ENCODE data around the gene ARHGAP25. TPM values are rescaled to one million over a fixed set of nuclear protein-coding genes. Genes with fewer than 3 reads are reported as not detected.

Gene ARHGAP25
- total RNA-seq, 1 donor from 2014 or later, result 5.8 TPM

DNA sequence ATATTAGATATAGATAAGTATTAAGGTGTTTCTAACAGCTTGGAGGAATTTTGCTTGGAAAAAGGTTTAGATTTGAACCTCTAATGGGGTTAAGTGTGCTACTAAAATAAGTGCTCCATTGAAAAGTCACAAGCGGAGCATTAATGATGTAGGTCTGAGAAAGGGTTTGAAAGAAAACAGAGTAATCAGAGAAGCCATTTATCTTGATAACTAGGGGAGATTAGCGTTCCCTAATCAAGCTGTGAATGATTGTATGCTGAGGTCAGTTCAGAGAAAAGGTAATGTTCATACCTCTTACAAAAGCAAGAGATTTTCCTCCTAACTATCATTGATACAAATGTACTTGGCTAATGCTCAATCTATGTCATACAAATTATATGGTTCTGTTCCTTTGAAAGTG is 1.5 kb downstream of the ARHGAP25 start:
- Histone ChIP-seq H4K20me1 (ENCODE audit: low read depth) (no peaks in the 10 kb centered on the region), H3K9ac (no peak overlapping the region), H3K36me3 (no peaks in the 10 kb centered on the region), H3K4me3 (no peak overlapping the region), H3K27me3 (no peaks in the 10 kb centered on the region), H3K9me3 (ENCODE audit: low read depth) (no peaks in the 10 kb centered on the region), H3K4me2 (no peak overlapping the region), H3K4me1 (no peaks in the 10 kb centered on the region), H3F3A (ENCODE audit: low read depth) (no peaks in the 10 kb centered on the region), H2AFZ (replicated peaks) (no peak overlapping the region), H3K27ac (no peak overlapping the region), H3K79me2 (ENCODE audit: low read depth) (no peaks in the 10 kb centered on the region)
- Mint-ChIP-seq H3K9me3 (no peaks in the 10 kb centered on the region), H3K27ac (no peak overlapping the region), H3K27me3 (ENCODE audit: insufficient read depth, low read depth) (peaks cover 2% of the 10 kb centered on the region), H3K4me3 (no peak overlapping the region), H3K36me3 (no peaks in the 10 kb centered on the region), H3K4me1 (no peaks in the 10 kb centered on the region)
- TF ChIP-seq, protein P1, sequence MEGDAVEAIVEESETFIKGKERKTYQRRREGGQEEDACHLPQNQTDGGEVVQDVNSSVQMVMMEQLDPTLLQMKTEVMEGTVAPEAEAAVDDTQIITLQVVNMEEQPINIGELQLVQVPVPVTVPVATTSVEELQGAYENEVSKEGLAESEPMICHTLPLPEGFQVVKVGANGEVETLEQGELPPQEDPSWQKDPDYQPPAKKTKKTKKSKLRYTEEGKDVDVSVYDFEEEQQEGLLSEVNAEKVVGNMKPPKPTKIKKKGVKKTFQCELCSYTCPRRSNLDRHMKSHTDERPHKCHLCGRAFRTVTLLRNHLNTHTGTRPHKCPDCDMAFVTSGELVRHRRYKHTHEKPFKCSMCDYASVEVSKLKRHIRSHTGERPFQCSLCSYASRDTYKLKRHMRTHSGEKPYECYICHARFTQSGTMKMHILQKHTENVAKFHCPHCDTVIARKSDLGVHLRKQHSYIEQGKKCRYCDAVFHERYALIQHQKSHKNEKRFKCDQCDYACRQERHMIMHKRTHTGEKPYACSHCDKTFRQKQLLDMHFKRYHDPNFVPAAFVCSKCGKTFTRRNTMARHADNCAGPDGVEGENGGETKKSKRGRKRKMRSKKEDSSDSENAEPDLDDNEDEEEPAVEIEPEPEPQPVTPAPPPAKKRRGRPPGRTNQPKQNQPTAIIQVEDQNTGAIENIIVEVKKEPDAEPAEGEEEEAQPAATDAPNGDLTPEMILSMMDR (IDR thresholded peaks at IDR 0.05), result no peak
- DNase-seq (ENCODE audit: low spot score), result no peak

DNA sequence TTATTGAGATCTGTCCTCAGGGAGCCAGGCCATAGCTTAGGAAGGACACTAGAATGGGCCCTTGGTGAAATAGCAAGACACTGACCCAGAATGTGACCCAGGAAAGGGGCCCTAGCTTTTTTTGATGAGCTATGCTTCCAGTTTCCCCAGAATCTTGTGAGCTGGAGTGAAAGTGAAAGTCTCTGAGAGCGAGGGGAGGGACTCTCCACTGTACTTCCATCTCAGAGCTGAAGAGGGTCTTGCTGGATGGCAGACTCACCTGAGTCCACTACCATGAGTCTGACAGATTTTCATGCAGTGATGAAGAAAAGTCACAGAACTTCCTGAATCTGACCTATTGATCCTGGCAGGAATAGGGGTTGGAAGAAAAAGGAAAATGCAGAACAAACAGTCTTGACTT is 3.1 kb downstream of the ARHGAP25 start:
- Mint-ChIP-seq H3K4me3 (no peak overlapping the region), H3K36me3 (no peaks in the 10 kb centered on the region), H3K27me3 (ENCODE audit: insufficient read depth, low read depth) (peaks cover 2% of the 10 kb centered on the region), H3K9me3 (no peaks in the 10 kb centered on the region), H3K4me1 (no peaks in the 10 kb centered on the region), H3K27ac (no peak overlapping the region)
- TF ChIP-seq EZH2 (IDR thresholded peaks at IDR 0.05) (no peak), EZH2phosphoT487 (IDR thresholded peaks at IDR 0.05) (no peak)
- TF ChIP-seq, protein P1 (IDR thresholded peaks at IDR 0.05), result no peak
- Histone ChIP-seq H3F3A (ENCODE audit: low read depth) (no peaks in the 10 kb centered on the region), H3K4me3 (no peak overlapping the region), H3K9ac (no peak overlapping the region), H3K79me2 (ENCODE audit: low read depth) (no peaks in the 10 kb centered on the region), H2AFZ (replicated peaks) (no peak overlapping the region), H3K9me3 (ENCODE audit: low read depth) (no peaks in the 10 kb centered on the region), H3K4me2 (no peak overlapping the region), H3K36me3 (no peaks in the 10 kb centered on the region), H3K4me1 (no peaks in the 10 kb centered on the region), H4K20me1 (ENCODE audit: low read depth) (no peaks in the 10 kb centered on the region), H3K27ac (no peak overlapping the region), H3K27me3 (no peaks in the 10 kb centered on the region)
- no peak for DNase-seq (ENCODE audit: low spot score)

DNA sequence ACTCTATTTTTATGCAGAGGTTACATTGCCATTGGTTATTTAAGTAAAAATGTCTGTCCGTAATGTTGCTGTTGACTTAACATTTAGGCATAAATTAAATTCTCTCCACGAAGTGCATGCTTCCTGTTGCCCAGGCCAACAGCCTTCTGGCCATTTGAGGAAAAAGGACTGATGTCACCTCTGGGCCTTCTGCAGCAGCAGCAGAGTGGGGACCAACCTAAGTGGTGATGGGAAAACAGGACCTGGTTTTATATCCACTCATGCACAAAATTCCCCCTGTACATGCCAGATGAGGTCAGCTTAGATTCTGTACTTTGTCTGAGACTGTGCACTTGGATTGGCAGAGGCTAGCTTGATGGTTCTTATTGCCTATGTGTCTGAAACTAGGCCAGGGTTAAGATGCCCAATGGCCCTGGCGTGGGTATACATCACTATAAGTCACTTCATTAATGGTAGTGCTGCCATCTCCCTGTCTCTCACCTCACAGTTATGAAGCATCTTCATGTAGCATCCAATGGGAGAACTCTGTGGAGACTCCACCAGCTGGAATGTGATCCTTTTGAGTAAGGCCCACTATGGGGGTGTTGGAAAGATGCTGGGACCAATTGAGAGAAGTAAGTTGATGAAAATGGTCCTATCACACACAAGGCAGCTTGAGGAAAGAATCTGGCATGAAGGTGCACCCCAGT is 4.4 kb downstream of the ARHGAP25 start:
- TF ChIP-seq, protein P1 (IDR thresholded peaks at IDR 0.05), result no peak
- no peak for TF ChIP-seq EZH2phosphoT487 (IDR thresholded peaks at IDR 0.05)
- no peak for TF ChIP-seq EZH2 (IDR thresholded peaks at IDR 0.05)
- Histone ChIP-seq H3K27me3 (no peaks in the 10 kb centered on the region), H3F3A (ENCODE audit: low read depth) (no peaks in the 10 kb centered on the region), H3K79me2 (ENCODE audit: low read depth) (no peaks in the 10 kb centered on the region), H3K4me3 (no peak overlapping the region), H3K9ac (no peak overlapping the region), H3K27ac (no peak overlapping the region), H3K4me2 (no peak overlapping the region), H4K20me1 (ENCODE audit: low read depth) (no peaks in the 10 kb centered on the region), H3K4me1 (no peaks in the 10 kb centered on the region), H3K9me3 (ENCODE audit: low read depth) (no peaks in the 10 kb centered on the region), H2AFZ (replicated peaks) (no peak overlapping the region), H3K36me3 (no peaks in the 10 kb centered on the region)
- Mint-ChIP-seq H3K36me3 (no peaks in the 10 kb centered on the region), H3K27ac (no peak overlapping the region), H3K9me3 (no peaks in the 10 kb centered on the region), H3K4me3 (no peak overlapping the region), H3K4me1 (no peaks in the 10 kb centered on the region), H3K27me3 (ENCODE audit: insufficient read depth, low read depth) (peaks cover 4% of the 10 kb centered on the region)
- DNase-seq (ENCODE audit: low spot score), result no peak
